Kidney epithelial cell (primary cell): ENCODE data around the gene TBCD. TPM values are rescaled to one million over a fixed set of nuclear protein-coding genes. Genes with fewer than 3 reads are reported as not detected.

Experiments
- DNase-seq: peaks from one replicate; pipeline ENCODE4 v3.0.0-alpha.2; 2010; ENCODE audit warnings: low read depth
- H3K27me3 ChIP-seq: 2 replicates; pipeline ENCODE4 v1.6.0; 2011; ENCODE audit warnings: low read length; ENCODE audit not compliant: control insufficient read depth, insufficient read depth
- H3K36me3 ChIP-seq: 2 replicates; pipeline ENCODE4 v1.5.1; 2011; ENCODE audit warnings: low read length; ENCODE audit not compliant: control insufficient read depth, insufficient read depth
- H3K4me3 ChIP-seq: 2 replicates; pipeline ENCODE4 v1.5.1; 2011; ENCODE audit warnings: low read depth, mild to moderate bottlenecking, control low read depth, low read length
- CTCF ChIP-seq: IDR thresholded peaks from 2 replicates; pipeline ENCODE4 v1.5.1; 2011; ENCODE audit warnings: mild to moderate bottlenecking, moderate library complexity, low read length, control low read depth, inconsistent platforms; ENCODE audit not compliant: insufficient read depth, poor library complexity, severe bottlenecking
- total RNA-seq: library from RNA; depleted of rRNA; stranded (reverse); fragments of >200 nt; gene quantifications from 2 replicates; pipeline ENCODE4 v1.2.3, GENCODE V29; 2015

The TBCD gene
- total RNA-seq, 1 donor from 2014 or later = 69.6 TPM

- no peak for TF ChIP-seq CTCF
- Histone ChIP-seq H3K36me3 (no peaks in the 10 kb centered on the region), H3K27me3 (no peaks in the 10 kb centered on the region), H3K4me3 (no peak overlapping the region)
- DNase-seq = no peak
Measured at GRCh38 chr17:82825540-82826124, 73.8 kb downstream of the TBCD start.

DNA sequence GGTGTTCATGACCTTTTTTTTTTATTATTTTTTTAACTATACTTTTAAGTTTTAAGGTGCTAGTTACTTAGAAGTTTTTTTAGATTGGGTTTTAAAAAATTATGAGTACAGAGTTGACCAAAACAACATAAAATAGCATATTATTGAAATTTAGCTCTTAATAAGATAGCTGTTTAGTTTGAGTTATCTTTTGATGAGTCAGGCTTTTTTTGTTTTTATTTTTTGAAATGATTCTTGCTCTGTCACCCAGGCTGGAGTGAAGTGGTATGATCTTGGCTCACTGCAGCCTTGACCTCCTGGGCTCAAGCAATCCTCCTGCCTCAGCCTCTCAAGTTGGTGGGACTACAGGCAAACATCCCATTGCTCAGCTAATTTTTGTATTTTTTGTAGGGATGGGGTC is 74.3 kb downstream of the TBCD start:
- no peak for DNase-seq
- TF ChIP-seq CTCF = no peak
- Histone ChIP-seq H3K36me3 (no peaks in the 10 kb centered on the region), H3K27me3 (no peaks in the 10 kb centered on the region), H3K4me3 (no peak overlapping the region)

- H3K27me3 ChIP-seq = no peaks in the 10 kb centered on the region
- no peak for TF ChIP-seq CTCF
- DNase-seq = no peak
- no peak overlapping the region for H3K4me3 ChIP-seq
- no peaks in the 10 kb centered on the region for H3K36me3 ChIP-seq
Measured at GRCh38 chr17:82826956-82827355, 75.1 kb downstream of the TBCD start.

DNA sequence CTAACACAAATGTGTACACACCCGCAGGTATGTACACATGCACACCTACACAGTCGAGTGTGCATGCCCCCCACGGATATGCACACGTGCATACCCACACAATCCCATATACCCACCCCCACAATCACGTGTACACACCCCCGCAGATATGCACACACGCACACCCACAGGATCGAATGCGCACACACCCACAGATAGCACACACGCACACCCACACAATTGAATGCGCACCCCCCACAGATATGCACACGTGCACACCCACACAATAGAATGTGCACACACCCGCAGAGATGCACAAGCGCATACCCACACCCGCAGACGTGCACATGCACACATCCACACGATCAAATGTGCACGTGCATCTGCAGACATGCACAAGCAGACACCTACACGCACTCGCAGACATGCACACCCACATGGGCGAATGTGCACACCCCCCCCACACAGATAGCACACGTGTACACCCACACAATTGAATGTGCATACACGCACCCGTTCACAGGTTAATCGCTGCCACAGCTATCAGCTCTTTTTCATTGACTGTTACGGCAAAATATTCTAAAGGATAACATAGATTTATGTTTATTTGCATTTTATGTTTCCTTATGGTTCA is 77.1 kb downstream of the TBCD start:
- TF ChIP-seq CTCF = no peak

GRCh38 chr17:82830249-82830661 is 78.4 kb downstream of the TBCD start:
- no peak overlapping the region for H3K4me3 ChIP-seq
- no peaks in the 10 kb centered on the region for H3K27me3 ChIP-seq
- no peaks in the 10 kb centered on the region for H3K36me3 ChIP-seq
- no peak for TF ChIP-seq CTCF
- DNase-seq = no peak

More for the DNA sequence above, 77.1 kb downstream of the TBCD start:
- Histone ChIP-seq H3K4me3 (no peak overlapping the region), H3K36me3 (no peaks in the 10 kb centered on the region), H3K27me3 (no peaks in the 10 kb centered on the region)
- DNase-seq = no peak
